ENCODE measurements around the gene DHRS1.
A peak's percentile ranks its signal among the peaks of the same experiment; 100 is the strongest.

Gene DHRS1

DNA sequence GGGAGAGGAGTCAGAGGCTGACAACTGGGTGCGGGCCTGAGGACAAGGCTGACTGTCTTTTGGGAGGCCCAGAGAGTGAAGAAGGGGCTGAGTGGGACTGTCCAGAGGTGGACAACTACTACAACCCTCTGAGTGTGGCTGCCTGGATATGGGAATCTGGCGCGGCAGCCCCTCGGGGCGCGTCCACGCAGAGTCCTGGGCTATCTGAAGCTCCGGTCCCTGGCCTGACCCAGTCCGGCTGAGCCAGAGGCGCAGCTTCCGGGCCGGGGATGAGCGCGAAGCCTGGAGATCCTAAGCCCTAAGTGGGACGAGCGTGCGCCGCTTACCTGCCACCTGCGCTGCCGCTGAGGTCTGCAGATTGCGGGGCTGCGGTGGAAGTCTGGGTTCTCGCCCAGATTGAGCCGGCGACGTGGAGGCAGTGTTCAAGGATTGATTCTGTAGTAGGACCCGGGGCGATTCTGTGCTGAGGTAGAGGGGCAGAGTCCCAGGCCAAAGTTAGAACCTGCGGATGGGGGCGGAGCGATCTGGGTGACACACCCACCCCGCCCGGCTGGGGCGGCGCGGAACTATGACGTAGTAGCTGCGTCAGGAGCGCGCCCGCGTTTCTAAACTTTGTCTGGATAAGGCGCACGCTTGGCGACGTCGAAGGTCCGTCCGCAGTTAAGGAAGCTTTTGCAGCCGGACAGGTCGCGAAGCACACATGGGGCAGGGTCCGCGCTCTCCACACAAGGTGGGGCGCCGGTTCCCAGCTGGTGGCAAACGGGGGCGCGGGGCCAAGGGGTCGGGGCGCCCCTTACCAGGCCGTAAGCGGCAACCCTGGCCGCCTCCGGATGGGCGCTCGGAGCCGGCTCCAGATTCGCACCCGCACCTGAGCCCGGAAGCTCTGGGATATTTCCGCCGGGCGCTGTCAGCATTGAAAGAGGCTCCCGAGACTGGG is at the start of gene DHRS1, which contains the start of gene NOP9:
DHRS1 (minus strand) TSS at position 526 of the 937 bp plus-strand sequence. CDS start 674 bp downstream, outside the sequence.
NOP9 (plus strand) TSS at position 596 of the 937 bp plus-strand sequence; CDS start at position 701, 105 bp downstream.
- TF ChIP-seq, protein P1, sequence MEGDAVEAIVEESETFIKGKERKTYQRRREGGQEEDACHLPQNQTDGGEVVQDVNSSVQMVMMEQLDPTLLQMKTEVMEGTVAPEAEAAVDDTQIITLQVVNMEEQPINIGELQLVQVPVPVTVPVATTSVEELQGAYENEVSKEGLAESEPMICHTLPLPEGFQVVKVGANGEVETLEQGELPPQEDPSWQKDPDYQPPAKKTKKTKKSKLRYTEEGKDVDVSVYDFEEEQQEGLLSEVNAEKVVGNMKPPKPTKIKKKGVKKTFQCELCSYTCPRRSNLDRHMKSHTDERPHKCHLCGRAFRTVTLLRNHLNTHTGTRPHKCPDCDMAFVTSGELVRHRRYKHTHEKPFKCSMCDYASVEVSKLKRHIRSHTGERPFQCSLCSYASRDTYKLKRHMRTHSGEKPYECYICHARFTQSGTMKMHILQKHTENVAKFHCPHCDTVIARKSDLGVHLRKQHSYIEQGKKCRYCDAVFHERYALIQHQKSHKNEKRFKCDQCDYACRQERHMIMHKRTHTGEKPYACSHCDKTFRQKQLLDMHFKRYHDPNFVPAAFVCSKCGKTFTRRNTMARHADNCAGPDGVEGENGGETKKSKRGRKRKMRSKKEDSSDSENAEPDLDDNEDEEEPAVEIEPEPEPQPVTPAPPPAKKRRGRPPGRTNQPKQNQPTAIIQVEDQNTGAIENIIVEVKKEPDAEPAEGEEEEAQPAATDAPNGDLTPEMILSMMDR (IDR thresholded peaks at IDR 0.05; ENCODE audit: low read depth, low read length): no peak
- TF ChIP-seq, protein P2, sequence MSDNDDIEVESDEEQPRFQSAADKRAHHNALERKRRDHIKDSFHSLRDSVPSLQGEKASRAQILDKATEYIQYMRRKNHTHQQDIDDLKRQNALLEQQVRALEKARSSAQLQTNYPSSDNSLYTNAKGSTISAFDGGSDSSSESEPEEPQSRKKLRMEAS (IDR thresholded peaks at IDR 0.05; ENCODE audit: low read depth, low read length): peak; percentile 87
- TF ChIP-seq MYC (IDR thresholded peaks at IDR 0.05; ENCODE audit: low read depth, low read length) (peak; percentile 83), POLR2A (IDR thresholded peaks at IDR 0.05; ENCODE audit: extremely low read depth, insufficient read length) (peak; percentile 73)
- peak; percentile 92 for DNase-seq (ENCODE audit: low read depth)

DNA sequence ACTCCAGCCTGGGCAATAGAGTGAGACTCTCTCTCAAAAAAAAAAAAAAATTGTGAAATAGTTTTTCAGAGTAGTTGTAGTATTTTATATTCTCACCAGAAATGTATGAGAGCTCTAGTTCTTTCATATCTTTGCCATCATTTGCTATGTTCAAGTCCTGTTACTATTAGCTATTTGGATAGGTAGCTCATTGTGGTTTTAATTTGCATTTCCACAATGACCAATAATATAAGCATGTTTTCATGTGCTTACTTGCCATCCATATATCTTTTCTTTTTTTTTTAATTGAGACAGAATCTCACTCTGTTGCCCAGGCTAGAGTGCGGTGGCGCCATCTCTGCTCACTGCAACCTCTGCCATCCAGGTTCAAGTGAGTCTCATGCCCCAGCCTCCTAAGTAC is 48.6 kb upstream of the DHRS1 start:
- no peak for DNase-seq (ENCODE audit: low read depth)
- TF ChIP-seq, protein P1 (IDR thresholded peaks at IDR 0.05; ENCODE audit: low read depth, low read length): no peak
- TF ChIP-seq, protein P2 (IDR thresholded peaks at IDR 0.05; ENCODE audit: low read depth, low read length): no peak
- H3K4me3 ChIP-seq (ENCODE audit: low read depth, low read length): no peak overlapping the region

More for the DNA sequence above, at the start of gene DHRS1, which contains the start of gene NOP9:
- peak within 1 kb of the TSS; percentile 98 for H3K4me3 ChIP-seq (ENCODE audit: low read depth, low read length)

DNA sequence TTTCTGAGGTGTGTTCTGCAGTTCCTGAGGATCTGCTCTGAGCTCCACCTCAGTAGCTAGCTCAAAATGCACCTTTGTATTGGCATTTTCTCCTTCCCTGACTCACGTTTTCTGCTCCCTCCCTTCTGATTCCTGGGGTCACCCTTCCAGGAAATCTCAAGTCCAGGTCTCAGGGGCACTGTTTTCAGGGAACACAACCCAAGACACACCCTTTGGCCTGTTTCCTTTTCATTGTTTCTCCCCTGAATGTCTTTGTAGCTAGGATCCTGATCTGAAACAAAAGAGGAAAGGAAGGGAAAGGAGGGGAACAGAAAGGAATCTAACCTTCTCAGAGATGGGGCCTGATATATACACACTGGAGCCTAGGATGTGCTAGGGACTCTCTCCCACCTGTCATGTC is 47.6 kb upstream of the DHRS1 start:
- DNase-seq (ENCODE audit: low read depth): no peak
- no peak overlapping the region for H3K4me3 ChIP-seq (ENCODE audit: low read depth, low read length)
- TF ChIP-seq, protein P1 (IDR thresholded peaks at IDR 0.05; ENCODE audit: low read depth, low read length): no peak

DNA sequence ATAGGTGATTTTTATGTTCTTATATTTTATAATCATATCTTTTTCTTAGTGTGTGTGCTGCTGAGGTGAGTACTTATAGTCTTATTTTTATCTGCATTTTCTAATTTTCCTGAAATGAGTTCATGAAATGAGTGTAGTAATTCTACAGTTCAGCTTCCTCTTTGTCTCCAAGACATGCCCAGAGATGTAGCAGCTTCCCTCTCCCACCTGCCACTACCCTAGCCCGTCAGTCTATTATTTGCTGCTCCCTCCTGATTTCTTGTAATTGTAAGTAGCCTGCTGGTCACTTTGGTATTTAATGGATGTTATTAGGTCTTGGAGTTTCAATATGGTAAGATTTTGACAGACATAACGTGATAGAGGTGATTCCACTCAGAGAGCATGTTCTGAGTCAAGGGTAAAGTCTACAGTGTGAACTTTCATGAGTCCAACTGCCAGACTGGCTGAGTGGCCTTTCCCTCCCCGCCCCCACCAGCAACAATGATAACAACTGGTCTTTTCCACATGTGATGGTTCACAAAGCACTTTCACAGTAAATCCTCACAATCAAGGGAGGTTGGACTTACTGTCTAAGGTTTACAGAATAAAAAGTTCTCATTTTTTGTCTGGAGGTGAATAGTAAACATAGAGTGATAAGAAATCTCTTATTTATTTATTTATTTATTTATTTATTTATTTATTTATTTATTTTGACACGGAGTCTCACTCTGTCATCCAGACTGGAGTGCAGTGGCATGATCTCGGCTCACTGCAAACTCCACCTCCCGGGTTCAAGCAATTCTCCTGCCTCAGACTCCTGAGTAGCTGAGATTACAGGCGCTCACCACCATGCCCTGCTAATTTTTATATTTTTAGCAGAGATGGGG is 44.4 kb upstream of the DHRS1 start:
- DNase-seq (ENCODE audit: low read depth): no peak
- TF ChIP-seq MYC (IDR thresholded peaks at IDR 0.05; ENCODE audit: low read depth, low read length) (no peak), POLR2A (IDR thresholded peaks at IDR 0.05; ENCODE audit: extremely low read depth, insufficient read length) (no peak)
- TF ChIP-seq, protein P2 (IDR thresholded peaks at IDR 0.05; ENCODE audit: low read depth, low read length): no peak
- TF ChIP-seq, protein P1 (IDR thresholded peaks at IDR 0.05; ENCODE audit: low read depth, low read length): no peak
- H3K4me3 ChIP-seq (ENCODE audit: low read depth, low read length): no peak overlapping the region

DNA sequence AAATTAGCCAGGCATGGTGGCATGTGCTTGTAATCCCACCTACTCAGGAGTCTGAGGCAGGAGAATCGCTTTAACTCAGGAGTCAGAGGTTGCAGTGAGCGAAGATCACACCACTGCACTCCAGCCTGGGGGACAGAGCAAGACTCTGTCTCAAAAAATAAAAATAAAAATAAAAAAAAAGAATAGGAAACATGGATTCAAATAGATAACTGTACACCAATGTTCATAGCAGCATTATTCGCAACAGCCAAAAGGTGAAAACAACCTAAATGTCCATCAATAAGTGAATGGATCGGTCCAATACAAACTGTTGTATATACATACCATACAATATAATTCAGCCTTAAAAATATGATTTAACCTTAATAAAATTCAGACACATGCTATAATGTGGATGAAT is 43.3 kb upstream of the DHRS1 start:
- no peak for DNase-seq (ENCODE audit: low read depth)
- TF ChIP-seq, protein P2 (IDR thresholded peaks at IDR 0.05; ENCODE audit: low read depth, low read length): no peak
- TF ChIP-seq, protein P1 (IDR thresholded peaks at IDR 0.05; ENCODE audit: low read depth, low read length): no peak
- TF ChIP-seq MYC (IDR thresholded peaks at IDR 0.05; ENCODE audit: low read depth, low read length): no peak
- no peak for TF ChIP-seq POLR2A (IDR thresholded peaks at IDR 0.05; ENCODE audit: extremely low read depth, insufficient read length)
- H3K4me3 ChIP-seq (ENCODE audit: low read depth, low read length): no peak overlapping the region
